Measurements from ENCODE around the gene RACGAP1.
A peak's percentile ranks its signal among the peaks of the same experiment; 100 is the strongest.

The RACGAP1 gene

DNA sequence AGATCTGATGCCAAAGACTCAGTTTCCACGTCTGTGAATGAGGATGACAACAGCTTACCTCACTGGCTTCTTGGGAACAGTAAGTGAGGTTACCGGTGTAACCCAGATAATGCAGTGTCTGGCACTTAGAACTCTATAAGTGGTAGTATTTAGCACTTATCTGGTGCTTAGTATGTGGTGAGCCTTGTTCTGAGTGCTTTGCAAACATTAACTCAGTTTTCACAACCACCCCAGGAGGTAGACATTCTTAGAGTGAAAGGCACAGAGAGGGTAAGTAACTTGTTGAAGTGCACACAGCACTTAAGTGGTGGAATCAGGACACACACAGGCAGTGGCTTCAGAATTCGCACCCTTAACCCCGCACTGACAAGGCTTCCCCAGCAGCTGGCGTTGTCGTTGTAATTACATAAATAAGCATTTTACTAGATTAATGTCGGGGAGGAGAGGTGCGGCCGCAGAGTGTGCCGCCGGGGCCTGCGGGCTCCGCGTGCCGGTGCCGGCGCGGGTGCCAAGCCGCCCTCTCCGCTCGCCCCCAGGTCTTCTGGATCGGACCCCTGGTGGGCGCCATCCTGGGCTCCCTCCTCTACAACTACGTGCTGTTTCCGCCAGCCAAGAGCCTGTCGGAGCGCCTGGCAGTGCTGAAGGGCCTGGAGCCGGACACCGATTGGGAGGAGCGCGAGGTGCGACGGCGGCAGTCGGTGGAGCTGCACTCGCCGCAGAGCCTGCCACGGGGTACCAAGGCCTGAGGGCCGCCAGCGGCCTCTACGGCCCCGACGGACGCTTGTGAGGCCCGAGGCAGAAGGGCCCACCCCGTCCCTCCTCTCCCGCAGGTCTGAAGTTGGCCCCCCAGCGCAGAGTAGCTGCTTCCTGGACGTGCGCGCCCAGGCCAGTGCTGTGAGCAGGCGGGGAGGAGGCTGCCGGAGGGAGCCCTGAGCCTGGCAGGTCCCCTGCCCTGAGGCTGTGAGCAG, 70.1 kb downstream of the RACGAP1 start:
- no peak for DNase-seq (ENCODE audit: low spot score)

DNA sequence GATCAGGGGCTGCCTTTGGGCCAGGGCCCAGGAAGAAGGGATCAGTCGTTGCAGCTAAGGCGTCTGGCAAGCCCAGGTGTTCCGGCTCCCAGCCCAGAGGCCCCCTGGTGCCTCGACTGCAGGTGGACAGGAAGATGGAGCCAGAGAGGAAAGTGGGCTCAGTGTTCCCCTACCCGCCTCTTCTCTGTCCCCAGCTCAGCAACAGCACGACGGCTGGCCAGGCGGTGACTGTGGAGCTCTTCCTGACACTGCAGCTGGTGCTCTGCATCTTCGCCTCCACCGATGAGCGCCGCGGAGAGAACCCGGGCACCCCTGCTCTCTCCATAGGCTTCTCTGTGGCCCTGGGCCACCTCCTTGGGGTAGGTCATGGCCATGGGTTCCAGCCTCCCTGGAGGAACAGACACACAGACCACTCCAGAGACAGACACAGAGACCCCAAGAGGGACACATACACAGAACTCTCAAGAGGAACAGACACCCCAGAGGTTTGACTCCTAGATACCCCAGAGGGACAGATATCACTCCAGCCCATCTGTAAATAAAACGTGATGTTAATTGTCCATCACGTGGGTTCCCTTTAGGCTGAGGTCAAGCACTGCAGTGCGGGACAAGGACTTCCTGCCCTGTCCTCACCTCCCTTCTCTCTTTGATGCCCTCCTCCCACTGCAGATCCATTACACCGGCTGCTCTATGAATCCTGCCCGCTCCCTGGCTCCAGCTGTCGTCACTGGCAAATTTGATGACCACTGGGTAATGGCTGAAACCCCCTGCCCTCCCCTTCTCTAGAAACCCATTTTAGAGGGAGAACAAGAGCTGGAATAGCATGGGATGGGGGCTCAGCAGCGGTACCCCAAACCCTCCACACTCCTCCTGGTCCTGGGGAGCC, 71.1 kb downstream of the RACGAP1 start:
- no peak for DNase-seq (ENCODE audit: low spot score)

DNA sequence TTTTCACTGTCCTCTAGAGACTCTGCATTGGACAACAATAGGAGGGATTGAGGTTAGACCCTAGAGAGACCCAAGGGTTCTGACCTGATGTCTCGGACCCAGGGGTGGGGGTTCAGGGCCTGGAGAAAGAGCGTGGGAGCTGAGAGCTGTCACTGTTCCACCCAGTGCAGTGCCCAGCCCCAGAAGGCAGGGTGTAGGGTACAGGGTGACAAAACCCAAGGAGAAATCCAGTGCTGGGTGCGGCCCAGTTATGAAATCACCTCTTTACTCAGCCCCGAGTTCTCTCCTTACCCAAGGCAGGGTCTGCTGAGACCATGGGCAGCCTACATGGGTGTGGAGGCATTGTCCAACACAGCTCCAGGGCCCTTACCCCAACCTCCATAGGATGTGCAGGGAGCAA, 72.1 kb downstream of the RACGAP1 start:
- no peak for DNase-seq (ENCODE audit: low spot score)

DNA sequence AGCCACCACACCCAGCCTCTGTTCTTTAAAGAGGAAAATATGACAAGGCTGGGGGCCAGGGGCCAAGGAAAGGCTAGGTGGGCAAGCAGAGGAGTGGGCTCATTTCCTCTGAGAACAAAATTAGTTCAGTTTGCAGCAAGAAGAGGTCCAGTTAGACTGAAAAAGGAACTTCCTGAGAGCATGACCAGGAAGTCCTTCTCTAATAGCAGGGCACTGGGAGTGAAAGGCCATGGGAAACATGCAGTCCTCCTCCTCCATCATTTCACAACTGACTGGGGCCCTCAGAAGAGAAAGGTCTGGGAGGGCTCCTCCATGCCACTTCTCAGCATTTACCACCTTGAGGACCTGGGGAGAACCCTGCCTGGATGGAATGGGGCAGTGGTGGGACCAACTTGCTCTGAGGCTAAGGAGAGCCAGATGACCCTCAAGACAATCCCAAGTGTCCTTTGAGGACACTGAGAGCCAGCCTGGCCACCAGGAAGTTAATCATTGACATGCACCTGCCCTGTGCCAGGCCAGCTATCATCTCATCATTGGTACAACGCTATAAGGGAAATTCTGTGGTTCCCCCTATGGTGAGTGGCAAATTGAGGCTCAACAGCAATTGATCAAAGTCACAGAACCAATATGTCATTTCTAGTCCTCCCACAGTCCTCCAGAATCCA, 72.8 kb downstream of the RACGAP1 start:
- no peak for DNase-seq (ENCODE audit: low spot score)

DNA sequence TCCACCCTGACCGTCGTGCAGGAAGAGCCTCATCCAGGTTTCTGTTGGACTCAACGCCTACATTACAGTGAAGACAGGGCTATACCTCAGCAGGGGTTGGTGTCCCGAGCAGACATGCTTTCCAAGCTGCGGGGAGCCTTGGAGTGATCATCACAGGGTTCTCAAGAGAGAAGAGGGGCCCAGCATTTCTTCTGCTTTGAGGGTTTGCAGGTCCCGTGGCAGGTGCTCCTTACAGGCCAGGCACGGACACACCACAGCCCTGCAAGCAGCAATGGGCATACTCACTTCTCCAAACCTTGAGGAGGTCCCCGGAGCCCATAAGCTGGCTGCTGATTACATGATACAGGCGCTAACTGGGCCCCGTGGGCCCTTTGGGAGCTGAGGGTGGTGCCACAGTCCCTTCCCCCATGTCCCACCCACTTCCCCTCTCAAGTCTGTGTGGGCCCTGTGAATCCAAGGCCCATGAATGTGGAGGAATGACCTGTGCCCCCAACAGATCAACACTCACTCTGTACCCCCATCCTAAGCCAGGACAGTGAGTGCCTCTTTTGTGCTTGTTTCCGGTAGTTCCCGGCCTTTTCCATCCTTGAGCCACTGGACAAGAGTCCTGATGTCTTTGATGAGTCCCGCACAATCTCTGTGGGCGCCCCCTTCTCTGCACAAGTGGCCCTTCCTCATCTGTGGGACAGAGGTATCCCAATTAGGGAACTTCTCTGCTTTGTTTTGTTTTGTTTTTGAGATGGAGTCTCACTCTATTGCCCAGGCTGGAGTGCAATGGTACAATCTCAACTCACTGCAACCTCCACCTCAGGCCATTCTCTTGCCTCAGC, 73.7 kb downstream of the RACGAP1 start:
- no peak for DNase-seq (ENCODE audit: low spot score)

DNA sequence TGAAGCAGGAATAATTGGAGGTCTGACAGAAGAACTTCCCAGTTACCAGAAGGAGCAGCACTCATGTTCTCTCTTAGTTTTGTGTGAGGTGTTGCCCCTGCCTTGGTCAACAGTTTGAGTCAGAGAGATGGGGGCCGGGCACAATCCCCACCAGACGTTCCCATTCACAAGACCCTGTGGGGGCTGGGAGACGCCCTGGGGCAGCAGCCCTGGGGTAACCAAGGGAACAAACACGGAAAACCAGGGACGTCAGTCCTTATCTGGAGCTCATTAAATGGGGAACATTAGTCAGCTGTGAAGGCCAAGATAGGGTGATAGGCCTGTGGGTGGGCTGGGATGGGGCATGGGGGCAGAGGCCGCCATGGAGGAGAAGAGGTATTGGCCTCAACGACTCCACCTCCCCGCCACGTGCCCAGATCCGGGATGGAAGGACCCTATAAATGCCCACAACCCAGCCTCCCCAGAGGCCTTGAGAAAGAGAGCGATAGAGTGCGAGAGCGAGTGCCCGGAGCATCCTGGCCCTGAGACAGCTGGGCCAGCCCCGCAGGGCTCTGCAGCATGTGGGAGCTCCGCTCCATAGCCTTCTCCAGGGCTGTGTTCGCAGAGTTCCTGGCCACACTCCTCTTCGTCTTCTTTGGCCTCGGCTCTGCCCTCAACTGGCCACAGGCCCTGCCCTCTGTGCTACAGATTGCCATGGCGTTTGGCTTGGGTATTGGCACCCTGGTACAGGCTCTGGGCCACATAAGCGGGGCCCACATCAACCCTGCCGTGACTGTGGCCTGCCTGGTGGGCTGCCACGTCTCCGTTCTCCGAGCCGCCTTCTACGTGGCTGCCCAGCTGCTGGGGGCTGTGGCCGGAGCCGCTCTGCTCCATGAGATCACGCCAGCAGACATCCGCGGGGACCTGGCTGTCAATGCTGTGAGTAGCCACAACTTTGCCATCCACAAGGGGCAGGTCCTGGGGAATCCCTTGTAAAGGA, 74.7 kb downstream of the RACGAP1 start, which contains the start of gene AQP2:
Gene AQP2 (plus strand): TSS at position 465 of the 979 bp plus-strand sequence. CDS start 94 bp downstream, at position 559.
- DNase-seq (ENCODE audit: low spot score) = no peak

DNA sequence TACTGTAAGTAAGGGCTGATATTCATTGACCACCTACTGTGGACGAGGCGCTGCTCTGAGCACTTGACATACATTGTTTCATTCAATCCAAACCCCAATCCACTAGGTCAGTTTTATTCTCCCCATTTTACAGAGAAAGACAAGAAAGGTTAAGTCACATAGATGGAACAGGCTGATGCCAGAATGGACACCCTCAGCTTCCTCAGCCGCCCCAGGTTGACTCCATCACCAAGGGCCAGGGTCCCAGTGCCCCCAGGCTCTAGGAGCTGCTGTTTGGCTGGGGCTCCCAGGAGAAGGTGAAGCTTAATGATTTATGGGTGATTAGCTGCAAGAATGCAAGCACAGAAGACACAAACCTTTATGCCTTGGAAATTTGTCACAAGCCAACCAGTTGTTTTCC, 75.4 kb downstream of the RACGAP1 start:
- DNase-seq (ENCODE audit: low spot score) = no peak

DNA sequence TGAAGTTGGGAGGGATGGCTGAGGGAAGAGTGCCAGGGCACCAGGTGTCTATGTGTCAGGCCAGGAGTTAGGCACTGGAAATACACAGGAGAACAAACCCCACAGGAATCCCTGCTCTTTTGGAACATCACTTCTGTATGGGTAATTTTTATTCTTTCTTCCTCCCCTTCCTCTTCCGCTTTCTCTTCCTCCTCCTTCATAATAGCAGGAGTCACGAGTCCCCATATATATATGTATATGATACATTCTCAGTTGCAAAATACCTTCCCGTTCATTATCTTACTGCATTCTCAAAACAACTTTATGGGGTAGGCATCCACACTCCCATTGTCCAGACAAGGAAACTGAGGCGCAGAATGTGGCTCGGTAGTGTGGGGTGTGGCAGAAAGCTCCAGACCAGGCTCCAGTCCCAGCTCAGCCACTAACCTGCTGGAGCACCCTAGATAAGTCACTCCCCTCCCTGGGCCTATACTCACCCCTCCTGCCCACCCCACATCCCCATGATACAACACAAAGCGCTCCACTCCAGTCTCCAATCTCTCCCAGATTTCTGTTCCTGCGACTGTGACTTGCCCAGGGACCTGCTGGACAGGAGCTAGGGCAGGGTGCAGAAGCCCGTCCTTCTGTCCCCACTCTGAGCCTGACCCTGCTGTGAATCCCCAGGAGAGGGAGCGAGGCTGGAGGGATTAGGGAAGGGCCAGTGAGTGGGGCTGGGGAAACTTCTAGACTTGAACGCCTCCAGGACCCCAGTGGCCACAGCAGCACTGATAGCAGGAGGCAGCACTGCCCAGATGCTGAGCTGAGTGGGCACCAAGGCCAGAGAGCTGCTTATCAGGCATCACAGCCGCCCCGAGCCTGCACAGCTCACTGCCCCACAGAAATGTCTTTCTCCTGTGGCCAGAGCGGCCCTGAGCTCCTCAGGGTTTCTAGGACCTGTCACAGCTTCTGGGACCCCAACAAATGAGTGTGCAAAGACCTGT, 76.1 kb downstream of the RACGAP1 start:
- DNase-seq (ENCODE audit: low spot score) = no peak

DNA sequence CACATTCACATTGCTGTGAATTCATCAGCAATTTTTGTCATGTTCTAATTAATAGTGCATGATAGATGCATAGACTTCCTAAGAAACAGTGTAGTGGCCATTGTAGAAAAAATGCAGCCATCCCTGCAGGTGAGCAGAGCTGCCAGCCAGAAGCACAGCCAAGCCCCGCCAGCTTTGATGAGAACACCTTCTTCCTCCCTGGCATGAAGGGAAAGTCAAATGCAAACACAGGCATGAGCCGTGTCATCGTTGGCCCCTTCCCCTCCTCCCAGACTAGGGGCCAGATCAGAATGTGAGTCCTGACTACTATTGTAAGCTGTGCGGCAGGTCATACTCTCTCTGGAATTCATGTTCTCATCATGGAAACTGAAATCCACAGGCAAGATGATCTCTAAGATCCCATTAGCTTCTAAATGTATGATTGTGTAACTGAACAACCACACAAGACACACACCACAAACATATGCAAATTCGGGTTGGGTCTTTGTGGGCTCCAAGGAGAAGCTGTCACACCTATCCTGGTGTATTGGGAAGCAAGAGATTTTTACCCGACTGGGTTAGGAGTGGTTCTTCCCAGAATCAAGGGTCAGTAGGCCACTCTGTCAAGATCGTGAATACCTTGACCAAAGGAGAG, 77.6 kb downstream of the RACGAP1 start:
- DNase-seq (ENCODE audit: low spot score) = no peak

DNA sequence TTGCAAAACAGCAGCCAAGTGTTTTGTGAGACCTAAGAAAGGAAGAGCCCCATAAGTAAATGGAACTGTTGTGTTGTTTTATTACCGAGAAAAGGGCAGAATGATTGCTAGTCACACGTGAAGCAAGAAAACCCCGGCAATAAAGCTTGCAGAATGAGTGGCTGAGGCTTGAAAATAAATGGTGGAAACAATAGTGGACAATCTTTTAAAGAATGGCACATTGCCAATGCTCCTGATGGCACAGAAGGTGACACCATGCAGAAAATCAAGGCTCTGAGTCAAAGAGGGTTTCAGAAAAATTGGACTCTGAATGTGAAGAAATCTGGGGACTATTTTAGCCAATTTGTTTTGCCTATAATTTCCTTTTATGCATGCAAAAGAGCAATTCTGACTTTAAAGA, 78.8 kb downstream of the RACGAP1 start:
- no peak for DNase-seq (ENCODE audit: low spot score)

DNA sequence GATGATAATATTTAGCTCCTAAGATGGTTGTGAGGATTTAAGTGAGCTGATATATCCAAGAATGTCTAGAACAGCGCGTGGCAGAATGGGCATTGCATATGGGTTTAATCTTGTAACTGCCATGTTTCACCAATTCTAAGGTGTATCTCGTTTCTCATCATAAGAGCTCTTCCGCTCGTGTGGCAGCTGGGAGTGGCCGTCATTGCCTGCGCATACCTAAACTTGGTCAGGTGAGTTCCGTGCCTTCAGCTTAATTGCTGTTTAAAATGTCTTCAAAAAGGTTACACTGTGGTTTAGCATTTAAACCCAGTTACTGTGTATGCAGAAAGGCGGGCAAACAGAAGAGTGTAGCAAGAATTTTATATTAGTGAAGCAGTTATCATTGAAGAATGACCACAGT, 79.2 kb downstream of the RACGAP1 start:
- peak; percentile 87 for DNase-seq (ENCODE audit: low spot score)

DNA sequence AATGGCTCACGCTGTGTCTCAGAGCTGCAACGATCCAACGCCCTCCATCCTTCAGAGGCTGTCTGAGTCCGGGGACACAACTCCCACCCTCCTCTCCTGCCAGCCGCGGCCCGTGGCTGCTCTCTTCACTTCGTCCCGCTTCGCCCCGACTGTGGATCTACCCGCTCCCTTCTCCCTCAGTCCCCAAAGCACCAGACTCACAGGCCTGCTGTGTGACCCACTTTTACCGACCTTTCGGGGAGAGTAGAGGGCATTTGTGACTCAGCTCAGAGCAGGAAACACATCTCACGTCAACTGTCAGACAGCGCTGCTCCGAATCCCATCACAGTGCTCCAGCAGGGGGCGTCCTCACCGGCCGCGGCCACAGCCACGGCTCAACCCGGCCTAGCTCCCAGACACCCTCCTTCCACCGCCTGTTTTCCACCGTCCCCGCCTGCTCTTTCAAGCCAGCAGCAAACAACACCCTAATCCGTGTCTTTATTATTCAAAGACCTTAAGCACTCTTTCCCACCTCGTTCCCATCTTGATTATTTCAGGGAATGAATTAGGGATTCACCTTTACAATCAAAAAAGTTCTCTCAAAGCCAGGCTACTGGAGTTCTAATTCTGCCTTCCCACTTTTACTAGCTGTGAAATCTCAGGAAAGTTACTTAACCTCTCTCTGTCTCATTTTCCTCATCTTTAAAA, 79.8 kb downstream of the RACGAP1 start:
- DNase-seq (ENCODE audit: low spot score) = peak; percentile 91

DNA sequence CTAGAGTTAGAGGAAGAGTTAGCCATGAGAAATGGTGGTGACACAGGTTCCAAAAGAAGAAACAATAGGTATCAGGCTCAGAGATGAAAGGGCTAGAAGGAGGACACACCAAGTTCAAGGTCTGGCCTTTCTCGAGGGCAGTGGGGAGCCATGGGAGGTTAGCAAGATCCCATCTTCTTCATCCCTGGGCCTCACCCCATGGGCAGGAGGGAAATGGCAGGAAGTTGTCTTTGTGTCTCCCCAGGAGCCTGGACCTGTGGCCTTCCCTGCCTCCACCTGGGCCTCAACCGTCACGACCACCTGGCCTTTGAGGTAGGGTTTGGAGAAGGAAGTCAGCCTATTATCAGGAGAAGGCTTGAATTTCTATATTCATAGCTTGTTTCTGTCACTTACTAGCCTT, 80.6 kb downstream of the RACGAP1 start:
- no peak for DNase-seq (ENCODE audit: low spot score)

DNA sequence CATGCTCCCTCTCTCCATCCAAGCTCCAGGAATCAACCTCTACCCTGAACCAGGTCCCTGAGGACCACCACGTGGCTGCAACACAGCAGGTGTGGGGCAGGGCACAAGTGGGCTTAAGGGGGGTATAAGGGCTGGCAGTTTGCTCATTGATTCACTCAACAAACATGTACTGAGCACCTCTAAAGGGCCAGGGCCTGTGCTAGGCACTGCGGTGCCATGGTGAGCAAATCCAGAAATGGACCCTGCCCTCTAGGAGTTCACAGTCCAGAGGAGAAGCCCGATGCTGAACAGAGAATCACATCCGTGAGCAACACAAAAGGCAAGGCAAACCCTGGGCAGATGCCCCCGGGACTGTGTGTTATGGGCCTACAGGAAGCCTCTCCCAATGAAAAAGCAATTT, 81.2 kb downstream of the RACGAP1 start:
- no peak for DNase-seq (ENCODE audit: low spot score)

DNA sequence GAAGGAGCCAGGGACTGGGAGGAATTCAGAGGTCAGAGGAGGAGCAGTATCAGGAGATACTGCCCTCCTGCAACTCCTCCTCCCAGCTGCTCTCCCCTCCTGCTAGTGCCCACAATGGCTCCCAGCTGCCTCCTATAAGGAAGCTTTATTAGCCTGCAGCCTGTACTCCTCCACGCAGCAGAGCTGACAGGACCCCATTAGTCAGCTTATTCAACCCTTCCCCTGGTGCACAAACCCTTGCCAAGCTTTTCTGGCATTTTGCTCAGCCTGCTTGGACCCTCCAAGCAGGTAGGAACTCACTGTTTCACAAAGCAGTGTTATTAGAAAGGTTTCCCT, 81.7 kb downstream of the RACGAP1 start:
- DNase-seq (ENCODE audit: low spot score) = no peak

DNA sequence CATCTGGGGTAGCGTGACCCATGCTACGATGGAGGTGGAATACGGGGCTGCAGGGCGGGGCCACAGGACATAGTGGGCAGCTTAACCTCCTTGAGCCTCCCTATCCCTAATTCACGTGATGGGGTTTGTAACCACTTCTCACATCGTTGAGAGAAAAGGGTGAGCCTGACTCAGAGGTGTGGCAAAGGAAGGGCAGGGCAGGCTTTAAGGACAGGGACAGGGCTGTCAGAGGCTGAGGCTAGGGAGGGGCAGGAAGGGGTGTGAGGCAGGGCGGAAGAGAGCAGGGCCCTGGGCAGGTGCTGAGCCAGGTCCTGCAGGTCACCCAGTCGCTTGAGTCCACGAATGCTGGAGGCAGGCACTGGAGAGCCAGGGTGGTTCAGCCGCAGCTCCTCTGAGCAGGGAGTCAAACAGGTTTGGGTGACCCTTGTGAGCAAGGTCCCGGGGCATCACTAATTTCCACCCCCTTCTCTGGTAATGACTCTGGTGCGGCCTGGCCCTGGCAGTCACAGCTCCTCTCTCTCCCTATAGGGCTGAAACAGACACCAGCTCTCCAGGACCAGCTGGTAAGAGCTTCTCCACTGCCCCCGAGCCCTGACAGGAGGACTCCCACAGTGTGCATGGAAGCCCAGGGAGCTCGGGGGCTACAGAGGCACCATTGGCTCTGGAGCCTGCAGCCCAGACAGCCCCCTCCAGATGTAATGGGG, 82.2 kb downstream of the RACGAP1 start:
- DNase-seq (ENCODE audit: low spot score) = peak; percentile 86

DNA sequence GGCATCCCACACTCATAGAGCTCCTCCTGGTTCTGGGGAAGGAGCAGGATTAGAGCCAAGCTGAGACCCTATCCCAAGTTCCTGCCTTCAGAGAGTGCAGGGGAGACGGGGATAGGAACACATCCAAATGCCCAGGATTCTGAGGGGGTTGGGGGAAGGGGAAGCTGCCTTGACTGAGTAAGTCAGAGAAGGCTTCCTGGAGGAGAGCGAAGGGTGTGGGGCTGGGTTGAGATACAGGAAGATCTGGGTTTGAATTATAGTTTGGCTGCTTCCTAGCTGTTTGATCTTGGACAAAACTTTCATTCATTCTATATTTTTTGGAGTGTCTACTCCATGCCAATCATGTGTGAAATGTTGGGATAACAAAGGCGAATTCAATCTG, 82.8 kb downstream of the RACGAP1 start:
- DNase-seq (ENCODE audit: low spot score) = no peak
